ENCODE results near the gene CPSF2.
"Not testable (repeated sequence)": the region's sequence is repeated elsewhere in the genome, so short reads cannot be mapped to it uniquely, and the experiment has no call there.

Gene CPSF2

DNA sequence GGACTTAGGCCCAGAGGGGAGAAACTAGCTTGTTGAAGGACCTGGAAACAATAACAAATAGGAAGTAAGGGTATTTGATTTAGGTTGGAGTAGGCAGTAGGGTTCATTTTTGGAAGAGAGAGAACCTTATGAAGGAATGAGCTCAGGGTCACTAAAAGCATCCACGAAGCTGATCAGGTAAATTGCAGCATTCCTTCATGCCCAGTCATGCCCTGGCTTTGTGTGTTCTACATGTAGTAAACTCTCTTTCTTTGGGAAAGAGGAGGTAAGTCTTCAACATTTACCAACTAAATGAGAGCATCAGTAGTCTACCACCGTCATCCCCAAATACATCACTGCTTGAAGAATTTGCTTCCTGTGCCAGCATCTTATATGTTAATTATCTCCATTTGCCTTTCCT, 54.7 kb downstream of the CPSF2 start:
- TF ChIP-seq, protein P1, sequence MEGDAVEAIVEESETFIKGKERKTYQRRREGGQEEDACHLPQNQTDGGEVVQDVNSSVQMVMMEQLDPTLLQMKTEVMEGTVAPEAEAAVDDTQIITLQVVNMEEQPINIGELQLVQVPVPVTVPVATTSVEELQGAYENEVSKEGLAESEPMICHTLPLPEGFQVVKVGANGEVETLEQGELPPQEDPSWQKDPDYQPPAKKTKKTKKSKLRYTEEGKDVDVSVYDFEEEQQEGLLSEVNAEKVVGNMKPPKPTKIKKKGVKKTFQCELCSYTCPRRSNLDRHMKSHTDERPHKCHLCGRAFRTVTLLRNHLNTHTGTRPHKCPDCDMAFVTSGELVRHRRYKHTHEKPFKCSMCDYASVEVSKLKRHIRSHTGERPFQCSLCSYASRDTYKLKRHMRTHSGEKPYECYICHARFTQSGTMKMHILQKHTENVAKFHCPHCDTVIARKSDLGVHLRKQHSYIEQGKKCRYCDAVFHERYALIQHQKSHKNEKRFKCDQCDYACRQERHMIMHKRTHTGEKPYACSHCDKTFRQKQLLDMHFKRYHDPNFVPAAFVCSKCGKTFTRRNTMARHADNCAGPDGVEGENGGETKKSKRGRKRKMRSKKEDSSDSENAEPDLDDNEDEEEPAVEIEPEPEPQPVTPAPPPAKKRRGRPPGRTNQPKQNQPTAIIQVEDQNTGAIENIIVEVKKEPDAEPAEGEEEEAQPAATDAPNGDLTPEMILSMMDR (IDR thresholded peaks at IDR 0.05; ENCODE audit: insufficient read depth, low read depth, low read length, missing control alignments): no peak
- no peak overlapping the region for H3K4me3 ChIP-seq (ENCODE audit: low read depth, low read length)
- no peak for DNase-seq (ENCODE audit: low read depth)

DNA sequence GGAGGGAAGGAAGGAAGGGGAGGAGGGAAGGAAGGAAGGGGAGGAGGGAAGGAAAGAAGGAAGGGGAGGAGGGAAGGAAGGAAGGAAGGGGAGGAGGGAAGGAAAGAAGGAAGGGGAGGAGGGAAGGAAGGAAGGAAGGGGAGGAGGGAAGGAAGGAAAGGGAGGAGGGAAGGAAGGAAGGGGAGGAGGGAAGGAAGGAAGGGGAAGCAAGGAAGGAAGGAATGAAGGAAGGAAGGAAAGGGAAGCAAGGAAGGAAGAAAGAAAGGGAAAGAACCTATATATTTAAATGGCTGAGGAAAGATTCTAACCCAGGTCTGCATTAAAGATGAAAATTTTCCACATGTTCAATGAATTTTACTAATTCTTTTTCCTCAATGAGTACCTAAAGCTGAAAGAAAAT, 57.4 kb downstream of the CPSF2 start:
- not testable (repeated sequence) for H3K4me3 ChIP-seq (ENCODE audit: low read depth, low read length); DNase-seq (ENCODE audit: low read depth)

DNA sequence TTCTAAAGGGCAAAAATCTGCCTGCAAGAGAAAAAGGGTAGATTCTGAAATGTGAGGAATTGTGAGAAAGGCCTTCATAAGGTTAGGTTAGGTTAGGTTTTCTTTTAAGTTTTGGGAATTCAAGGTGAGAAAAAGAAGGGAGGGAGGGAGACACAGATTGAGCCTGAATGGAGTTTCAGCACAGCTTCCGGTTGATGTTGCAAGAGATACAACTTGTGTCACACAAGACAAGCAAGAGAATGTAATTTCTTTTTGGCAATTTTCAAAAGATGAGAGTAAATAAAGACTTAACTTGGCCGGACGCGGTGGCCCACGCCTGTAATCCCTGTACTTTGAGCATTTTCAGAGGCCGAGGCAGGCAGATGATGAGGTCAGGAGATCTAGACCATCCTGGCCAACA, 63.8 kb downstream of the CPSF2 start:
- no peak overlapping the region for H3K4me3 ChIP-seq (ENCODE audit: low read depth, low read length)
- TF ChIP-seq, protein P1 (IDR thresholded peaks at IDR 0.05; ENCODE audit: insufficient read depth, low read depth, low read length, missing control alignments): no peak
- DNase-seq (ENCODE audit: low read depth): no peak

DNA sequence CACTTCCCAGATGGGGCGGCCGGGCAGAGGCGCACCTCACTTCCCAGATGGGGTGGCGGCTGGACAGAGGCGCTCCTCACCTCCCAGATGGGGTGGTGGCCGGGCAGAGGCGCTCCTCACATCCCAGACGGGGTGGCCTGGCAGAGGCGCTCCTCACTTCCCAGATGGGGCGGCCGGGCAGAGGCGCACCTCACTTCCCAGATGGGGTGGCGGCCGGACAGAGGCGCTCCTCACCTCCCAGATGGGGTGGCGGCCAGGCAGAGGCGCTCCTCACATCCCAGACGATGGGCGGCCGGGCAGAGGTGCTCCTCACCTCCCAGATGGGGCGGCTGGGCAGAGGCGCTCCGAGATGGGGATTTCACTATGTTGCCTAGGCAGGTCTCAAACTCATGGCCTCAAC, 65.8 kb downstream of the CPSF2 start:
- not testable (repeated sequence) for DNase-seq (ENCODE audit: low read depth); H3K4me3 ChIP-seq (ENCODE audit: low read depth, low read length)

DNA sequence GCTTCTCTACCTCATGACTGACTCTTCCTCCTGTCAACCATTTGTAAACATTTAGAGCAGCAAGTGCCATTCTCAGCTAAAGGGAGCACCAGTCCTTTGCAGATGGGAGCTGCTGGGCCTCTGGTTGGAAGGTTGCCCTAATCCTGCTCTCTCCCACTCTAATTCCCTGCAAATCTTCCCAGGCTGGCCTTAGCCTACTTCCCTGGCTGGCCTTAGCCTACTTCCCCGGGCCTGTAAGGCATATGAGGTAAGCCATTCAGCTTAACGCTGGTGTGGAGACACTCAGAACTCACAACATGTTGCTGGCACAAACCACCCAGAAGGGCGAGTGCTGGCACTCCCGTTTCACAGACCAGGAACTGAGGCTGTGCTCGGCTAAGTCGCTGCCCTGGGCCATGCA, 69.0 kb downstream of the CPSF2 start:
- DNase-seq (ENCODE audit: low read depth): no peak
- H3K4me3 ChIP-seq (ENCODE audit: low read depth, low read length): no peak overlapping the region
- TF ChIP-seq, protein P1 (IDR thresholded peaks at IDR 0.05; ENCODE audit: insufficient read depth, low read depth, low read length, missing control alignments): no peak

DNA sequence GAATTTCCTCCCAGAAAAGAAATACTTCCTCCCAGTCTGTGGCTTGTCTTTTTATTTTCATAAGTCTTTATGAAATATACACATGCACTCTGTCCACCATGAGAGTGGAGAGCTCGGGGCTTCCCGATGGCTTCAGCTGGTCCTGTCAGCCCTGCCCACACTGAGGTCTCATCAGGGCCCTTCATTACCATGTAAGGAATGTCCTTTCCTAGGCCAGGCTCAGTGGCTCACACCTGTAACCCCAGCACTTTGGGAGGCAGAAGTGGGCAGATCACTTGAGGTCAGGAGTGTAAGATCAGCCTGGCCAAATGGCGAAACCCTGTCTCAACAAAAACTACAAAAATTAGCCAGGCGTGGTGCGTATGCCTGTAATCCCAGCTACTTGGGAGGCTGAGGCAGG, 77.0 kb downstream of the CPSF2 start:
- TF ChIP-seq, protein P1 (IDR thresholded peaks at IDR 0.05; ENCODE audit: insufficient read depth, low read depth, low read length, missing control alignments): no peak
- no peak overlapping the region for H3K4me3 ChIP-seq (ENCODE audit: low read depth, low read length)
- peak; percentile 5 for DNase-seq (ENCODE audit: low read depth)

DNA sequence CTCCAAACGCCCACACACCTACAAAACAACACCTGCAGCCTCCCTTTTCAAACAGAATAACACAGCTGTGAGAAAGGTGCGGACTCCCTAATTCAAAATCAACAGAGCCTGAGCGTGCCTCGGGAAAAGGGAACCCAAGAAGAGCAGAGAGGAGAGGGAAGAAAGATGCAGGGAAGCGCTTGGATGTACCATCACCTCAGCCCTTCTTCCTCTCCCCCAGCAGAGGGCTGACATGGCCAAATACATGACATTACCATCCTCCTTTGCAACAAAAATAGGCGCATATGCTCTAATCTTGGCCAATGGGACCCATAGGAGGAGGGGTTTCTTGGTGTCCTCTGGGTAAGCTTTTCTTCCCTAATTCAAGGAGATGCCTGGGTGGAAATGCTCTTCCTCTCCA, 78.0 kb downstream of the CPSF2 start:
- H3K4me3 ChIP-seq (ENCODE audit: low read depth, low read length): no peak overlapping the region
- TF ChIP-seq, protein P1 (IDR thresholded peaks at IDR 0.05; ENCODE audit: insufficient read depth, low read depth, low read length, missing control alignments): peak; percentile 5
- DNase-seq (ENCODE audit: low read depth): no peak

DNA sequence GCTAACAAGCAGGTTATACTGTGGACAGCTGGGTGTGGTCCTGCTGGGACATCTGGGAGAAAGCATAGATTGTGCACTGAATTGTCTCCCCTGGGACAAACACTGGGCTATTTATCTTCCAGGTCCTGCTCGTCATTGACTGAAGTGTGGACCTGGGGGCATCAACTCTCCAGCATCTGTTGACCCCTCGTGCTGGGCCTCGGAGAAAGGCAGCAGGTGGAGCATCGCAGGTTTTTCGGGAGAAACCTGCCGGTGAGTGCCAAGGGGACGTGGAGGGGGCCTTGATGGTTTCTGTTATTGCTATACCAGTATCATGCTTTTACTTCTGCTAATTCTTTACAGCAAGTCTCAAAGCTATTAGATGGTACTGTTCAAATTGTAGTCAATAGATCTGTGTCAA, 81.3 kb downstream of the CPSF2 start:
- no peak for DNase-seq (ENCODE audit: low read depth)
- TF ChIP-seq, protein P1 (IDR thresholded peaks at IDR 0.05; ENCODE audit: insufficient read depth, low read depth, low read length, missing control alignments): no peak
- H3K4me3 ChIP-seq (ENCODE audit: low read depth, low read length): no peak overlapping the region
